ENCODE measurements around the gene SLC7A6.

DNA sequence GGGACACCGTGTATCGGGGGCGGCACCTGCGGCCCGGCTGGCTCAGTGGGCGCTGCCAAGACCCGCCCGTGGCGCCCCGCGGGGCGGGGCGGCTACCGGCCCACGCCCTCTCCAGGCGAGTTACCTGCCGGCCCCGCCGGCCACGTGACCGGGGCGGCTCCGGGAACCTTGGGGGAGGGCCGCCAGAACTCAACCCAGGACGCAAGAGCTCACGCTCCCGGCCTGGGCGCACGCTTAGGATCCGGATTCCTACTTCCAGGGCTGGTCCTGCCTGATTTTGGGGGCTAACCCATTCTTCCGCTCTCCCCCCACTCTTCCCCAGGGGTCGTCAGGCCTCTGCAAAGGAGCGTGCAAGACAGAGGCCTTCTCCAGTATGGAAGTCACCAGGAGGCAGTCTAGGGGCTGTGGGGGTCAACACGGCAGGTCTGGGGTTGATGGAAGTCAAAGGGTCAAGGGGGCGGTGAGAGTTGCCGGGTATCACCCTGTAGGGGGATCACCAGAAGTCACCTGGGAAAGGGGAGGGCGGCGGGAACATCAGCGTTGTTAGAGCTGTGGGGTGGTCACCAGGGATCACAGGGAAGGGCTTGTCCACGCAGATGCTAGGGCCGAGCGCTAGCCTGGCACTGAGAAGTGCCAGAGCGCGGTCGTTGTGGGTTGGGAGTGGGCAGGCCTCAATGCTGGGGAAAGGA, 28.0 kb upstream of the SLC7A6 start:
- TF ChIP-seq CTCF (conservative IDR thresholded peaks at IDR 0.05; ENCODE audit: low read length): no peak
- TF ChIP-seq EZH2phosphoT487 (IDR thresholded peaks at IDR 0.05; ENCODE audit: borderline replicate concordance): no peak
